Measurements from ENCODE around the gene MAGOH.

GRCh38 chr1:53249706-53250105 lies 11.4 kb upstream of the MAGOH start:
- TF ChIP-seq REST (IDR thresholded peaks at IDR 0.05; ENCODE audit: borderline replicate concordance) (no peak), RAD21 (conservative IDR thresholded peaks at IDR 0.05) (no peak), EP300 (conservative IDR thresholded peaks at IDR 0.05; ENCODE audit: poor library complexity, severe bottlenecking) (no peak), POLR2AphosphoS5 (IDR thresholded peaks at IDR 0.05) (no peak)
